DND-41 (cell line): ENCODE measurements around the gene CNBP.

Experiments
- EZH2 ChIP-seq: IDR thresholded peaks from 3 replicates; pipeline ENCODE4 v1.6.1; 2012; ENCODE audit warnings: borderline replicate concordance, low read depth, mild to moderate bottlenecking, moderate library complexity, low read length, inconsistent platforms; ENCODE audit not compliant: severe bottlenecking
- TF ChIP-seq, protein P1 (sequence below): IDR thresholded peaks from 2 replicates; pipeline ENCODE4 v1.5.1; 2012; ENCODE audit warnings: borderline replicate concordance, low read length, moderate library complexity, mild to moderate bottlenecking; ENCODE audit not compliant: poor library complexity, severe bottlenecking; ENCODE audit errors: extremely low read depth

GRCh38 chr3:129130291-129130813, 53.3 kb downstream of the CNBP start:
- TF ChIP-seq, protein P1, sequence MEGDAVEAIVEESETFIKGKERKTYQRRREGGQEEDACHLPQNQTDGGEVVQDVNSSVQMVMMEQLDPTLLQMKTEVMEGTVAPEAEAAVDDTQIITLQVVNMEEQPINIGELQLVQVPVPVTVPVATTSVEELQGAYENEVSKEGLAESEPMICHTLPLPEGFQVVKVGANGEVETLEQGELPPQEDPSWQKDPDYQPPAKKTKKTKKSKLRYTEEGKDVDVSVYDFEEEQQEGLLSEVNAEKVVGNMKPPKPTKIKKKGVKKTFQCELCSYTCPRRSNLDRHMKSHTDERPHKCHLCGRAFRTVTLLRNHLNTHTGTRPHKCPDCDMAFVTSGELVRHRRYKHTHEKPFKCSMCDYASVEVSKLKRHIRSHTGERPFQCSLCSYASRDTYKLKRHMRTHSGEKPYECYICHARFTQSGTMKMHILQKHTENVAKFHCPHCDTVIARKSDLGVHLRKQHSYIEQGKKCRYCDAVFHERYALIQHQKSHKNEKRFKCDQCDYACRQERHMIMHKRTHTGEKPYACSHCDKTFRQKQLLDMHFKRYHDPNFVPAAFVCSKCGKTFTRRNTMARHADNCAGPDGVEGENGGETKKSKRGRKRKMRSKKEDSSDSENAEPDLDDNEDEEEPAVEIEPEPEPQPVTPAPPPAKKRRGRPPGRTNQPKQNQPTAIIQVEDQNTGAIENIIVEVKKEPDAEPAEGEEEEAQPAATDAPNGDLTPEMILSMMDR = no peak
- no peak for TF ChIP-seq EZH2
